GM12878 (cell line): ENCODE data around the gene RPS6KA2. TPM values are rescaled to one million over a fixed set of nuclear protein-coding genes. Genes with fewer than 3 reads are reported as not detected.

Source experiments
- BHLHE40 ChIP-seq, 2 experiments: fragments of 450-650 bp in 1 of 2; IDR thresholded peaks; 2 replicates each; pipeline ENCODE4 v1.6.1; 2011 to 2017; ENCODE audit warnings: low read depth in 2 of 2, borderline replicate concordance in 1 of 2, improper control_type of control experiment in 1 of 2, low read length in 1 of 2, mild to moderate bottlenecking in 1 of 2
- EZH2 ChIP-seq: IDR thresholded peaks from 2 replicates; pipeline ENCODE4 v1.6.1; 2012; ENCODE audit warnings: low read depth, mild to moderate bottlenecking, control low read depth, inconsistent platforms, low read length, borderline replicate concordance; ENCODE audit not compliant: control insufficient read depth
- KAT2A ChIP-seq: conservative IDR thresholded peaks from 2 replicates; pipeline ENCODE4 v1.6.1; 2011; ENCODE audit warnings: low read depth, low read length; ENCODE audit not compliant: control insufficient read depth
- RFX5 ChIP-seq: IDR thresholded peaks from 2 replicates; pipeline ENCODE4 v1.6.1; 2011; ENCODE audit warnings: low read depth, low read length, improper control_type of control experiment
- SRF ChIP-seq, 2 experiments: IDR thresholded peaks; 2 replicates each; pipeline ENCODE4 v1.6.1; 2011; ENCODE audit warnings: low read depth in 2 of 2, low read length in 2 of 2, mild to moderate bottlenecking in 1 of 2, moderate library complexity in 1 of 2
- polyA plus RNA-seq, 11 experiments: library from polyadenylated mRNA; depleted of rRNA in 4 of 11; unstranded in 6 of 11; stranded (reverse) in 5 of 11; fragments of >200 nt; fragmentation: Nextera tagmentation in 4 of 11; fragmentation: Illumina TruSeq in 1 of 11; extraction: Ambion mirVana in 4 of 11; extraction: Trizol in 1 of 11; gene quantifications; 1 replicate in 1 of 11; 2 replicates in 10 of 11; pipeline versions ENCODE4 v1.2.1 to v1.2.3, GENCODE V29; 2011 to 2016; ENCODE audit warnings: inconsistent platforms in 2 of 11, missing spikeins in 2 of 11, low read depth in 1 of 11
- total RNA-seq, 4 experiments: library from RNA; depleted of rRNA in 3 of 4; stranded (reverse); fragments of >200 nt in 3 of 4; fragmentation: Illumina TruSeq in 1 of 4; extraction: Trizol in 1 of 4; gene quantifications; 2 replicates each; pipeline versions ENCODE4 v1.2.1 to v1.2.3, GENCODE V29; 2013 to 2021
- TF ChIP-seq, protein P1 (sequence below): fragments of 450-650 bp; IDR thresholded peaks from 2 replicates; pipeline ENCODE4 v1.6.1; 2017; ENCODE audit warnings: mild to moderate bottlenecking
- TF ChIP-seq, protein P2 (sequence below): fragments of 450-650 bp; formaldehyde crosslinking; IDR thresholded peaks from 2 replicates; pipeline ENCODE4 v1.5.0; 2022; ENCODE audit warnings: mild to moderate bottlenecking, missing genetic modification characterization
- TF ChIP-seq, protein P3 (sequence below): IDR thresholded peaks from 2 replicates; pipeline ENCODE4 v1.6.1; 2012; ENCODE audit warnings: low read length, inconsistent platforms

The RPS6KA2 gene
- total and polyA plus RNA-seq, 10 of the 15 experiments (the other 5 are each of a cell fraction or from before 2014, with no cell fraction given), result 0.02 to 1.0 (median 0.22) TPM; not detected in 1

DNA sequence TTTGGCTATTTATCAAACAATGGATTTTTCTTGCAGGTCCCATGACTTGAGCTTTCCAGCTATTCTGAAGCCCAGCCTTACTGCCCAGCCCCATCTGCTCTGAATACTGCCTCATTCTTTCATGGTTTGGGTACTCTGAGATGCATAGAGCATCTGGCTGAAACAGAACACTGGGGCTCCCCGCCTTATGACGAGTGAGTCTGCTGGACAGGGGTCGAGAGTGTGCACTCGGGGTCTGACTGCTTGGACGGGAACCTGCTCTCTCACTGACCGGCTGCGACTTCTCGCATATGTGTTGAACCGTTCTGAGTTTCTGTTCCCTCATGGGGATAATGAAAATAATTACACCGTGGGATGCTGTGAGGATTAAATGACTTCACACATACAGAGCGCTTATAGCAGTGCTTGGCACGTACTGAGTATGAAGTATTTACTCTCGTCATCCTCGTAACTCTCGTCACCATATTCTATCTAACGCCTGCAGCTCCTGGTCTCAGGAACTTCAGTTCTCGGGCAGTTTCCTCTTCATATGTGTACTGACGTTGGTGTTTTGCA lies 184.8 kb downstream of the RPS6KA2 start (continued):
- TF ChIP-seq RFX5 (no peak), SRF (IDR thresholded peaks at IDR 0.05; ENCODE audit: low read depth in 2 of 2, low read length in 2 of 2) (no peak), EZH2 (no peak), KAT2A (no peak), BHLHE40 (IDR thresholded peaks at IDR 0.05; ENCODE audit: borderline replicate concordance in 1 of 2, low read depth in 2 of 2, low read length in 1 of 2) (no peak)
- TF ChIP-seq, protein P1, sequence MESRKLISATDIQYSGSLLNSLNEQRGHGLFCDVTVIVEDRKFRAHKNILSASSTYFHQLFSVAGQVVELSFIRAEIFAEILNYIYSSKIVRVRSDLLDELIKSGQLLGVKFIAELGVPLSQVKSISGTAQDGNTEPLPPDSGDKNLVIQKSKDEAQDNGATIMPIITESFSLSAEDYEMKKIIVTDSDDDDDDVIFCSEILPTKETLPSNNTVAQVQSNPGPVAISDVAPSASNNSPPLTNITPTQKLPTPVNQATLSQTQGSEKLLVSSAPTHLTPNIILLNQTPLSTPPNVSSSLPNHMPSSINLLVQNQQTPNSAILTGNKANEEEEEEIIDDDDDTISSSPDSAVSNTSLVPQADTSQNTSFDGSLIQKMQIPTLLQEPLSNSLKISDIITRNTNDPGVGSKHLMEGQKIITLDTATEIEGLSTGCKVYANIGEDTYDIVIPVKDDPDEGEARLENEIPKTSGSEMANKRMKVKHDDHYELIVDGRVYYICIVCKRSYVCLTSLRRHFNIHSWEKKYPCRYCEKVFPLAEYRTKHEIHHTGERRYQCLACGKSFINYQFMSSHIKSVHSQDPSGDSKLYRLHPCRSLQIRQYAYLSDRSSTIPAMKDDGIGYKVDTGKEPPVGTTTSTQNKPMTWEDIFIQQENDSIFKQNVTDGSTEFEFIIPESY, result no peak
- TF ChIP-seq, protein P2, sequence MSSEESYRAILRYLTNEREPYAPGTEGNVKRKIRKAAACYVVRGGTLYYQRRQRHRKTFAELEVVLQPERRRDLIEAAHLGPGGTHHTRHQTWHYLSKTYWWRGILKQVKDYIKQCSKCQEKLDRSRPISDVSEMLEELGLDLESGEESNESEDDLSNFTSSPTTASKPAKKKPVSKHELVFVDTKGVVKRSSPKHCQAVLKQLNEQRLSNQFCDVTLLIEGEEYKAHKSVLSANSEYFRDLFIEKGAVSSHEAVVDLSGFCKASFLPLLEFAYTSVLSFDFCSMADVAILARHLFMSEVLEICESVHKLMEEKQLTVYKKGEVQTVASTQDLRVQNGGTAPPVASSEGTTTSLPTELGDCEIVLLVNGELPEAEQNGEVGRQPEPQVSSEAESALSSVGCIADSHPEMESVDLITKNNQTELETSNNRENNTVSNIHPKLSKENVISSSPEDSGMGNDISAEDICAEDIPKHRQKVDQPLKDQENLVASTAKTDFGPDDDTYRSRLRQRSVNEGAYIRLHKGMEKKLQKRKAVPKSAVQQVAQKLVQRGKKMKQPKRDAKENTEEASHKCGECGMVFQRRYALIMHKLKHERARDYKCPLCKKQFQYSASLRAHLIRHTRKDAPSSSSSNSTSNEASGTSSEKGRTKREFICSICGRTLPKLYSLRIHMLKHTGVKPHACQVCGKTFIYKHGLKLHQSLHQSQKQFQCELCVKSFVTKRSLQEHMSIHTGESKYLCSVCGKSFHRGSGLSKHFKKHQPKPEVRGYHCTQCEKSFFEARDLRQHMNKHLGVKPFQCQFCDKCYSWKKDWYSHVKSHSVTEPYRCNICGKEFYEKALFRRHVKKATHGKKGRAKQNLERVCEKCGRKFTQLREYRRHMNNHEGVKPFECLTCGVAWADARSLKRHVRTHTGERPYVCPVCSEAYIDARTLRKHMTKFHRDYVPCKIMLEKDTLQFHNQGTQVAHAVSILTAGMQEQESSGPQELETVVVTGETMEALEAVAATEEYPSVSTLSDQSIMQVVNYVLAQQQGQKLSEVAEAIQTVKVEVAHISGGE (CRISPR knock-in tag), result no peak
- TF ChIP-seq, protein P3, sequence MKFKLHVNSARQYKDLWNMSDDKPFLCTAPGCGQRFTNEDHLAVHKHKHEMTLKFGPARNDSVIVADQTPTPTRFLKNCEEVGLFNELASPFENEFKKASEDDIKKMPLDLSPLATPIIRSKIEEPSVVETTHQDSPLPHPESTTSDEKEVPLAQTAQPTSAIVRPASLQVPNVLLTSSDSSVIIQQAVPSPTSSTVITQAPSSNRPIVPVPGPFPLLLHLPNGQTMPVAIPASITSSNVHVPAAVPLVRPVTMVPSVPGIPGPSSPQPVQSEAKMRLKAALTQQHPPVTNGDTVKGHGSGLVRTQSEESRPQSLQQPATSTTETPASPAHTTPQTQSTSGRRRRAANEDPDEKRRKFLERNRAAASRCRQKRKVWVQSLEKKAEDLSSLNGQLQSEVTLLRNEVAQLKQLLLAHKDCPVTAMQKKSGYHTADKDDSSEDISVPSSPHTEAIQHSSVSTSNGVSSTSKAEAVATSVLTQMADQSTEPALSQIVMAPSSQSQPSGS, result no peak
- TF ChIP-seq, all 136 proteins: peak for 0
